ENCODE measurements around the gene TTPAL. TPM values are rescaled to one million over a fixed set of nuclear protein-coding genes. Genes with fewer than 3 reads are reported as not detected.

TTPAL gene
- total and polyA plus RNA-seq, 10 of the 15 experiments (the other 5 are each of a cell fraction or from before 2014, with no cell fraction given), result 4.0 to 24.0 (median 9.3) TPM

- TF ChIP-seq MAX (IDR thresholded peaks at IDR 0.05; ENCODE audit: low read depth, low read length) (no peak), CEBPB (IDR thresholded peaks at IDR 0.05; ENCODE audit: borderline replicate concordance in 1 of 2, low read depth in 2 of 2, low read length in 2 of 2) (peak in 1 of 2 experiments; percentile 54; a peak in 1 of 4 replicates), TCF12 (IDR thresholded peaks at IDR 0.05; ENCODE audit: low read depth, low read length) (peak; percentile 84), BCL11A (IDR thresholded peaks at IDR 0.05; ENCODE audit: low read depth, low read length) (peak; percentile 46; the same call in 1 of the 2 replicates), POLR2A (IDR thresholded peaks at IDR 0.05; ENCODE audit: low read depth, low read length) (no peak), EED (IDR thresholded peaks at IDR 0.05; ENCODE audit: low read depth) (peak; percentile 98), TCF3 (IDR thresholded peaks at IDR 0.05; ENCODE audit: borderline replicate concordance, insufficient read depth, low read depth, low read length) (peak; percentile 81), EP300 (IDR thresholded peaks at IDR 0.05; ENCODE audit: borderline replicate concordance in 1 of 2, control insufficient read depth in 1 of 2, low read depth in 2 of 2, low read length in 2 of 2) (peak in 1 of 2 experiments; percentile 42; a peak in 1 of 4 replicates), IKZF2 (IDR thresholded peaks at IDR 0.05) (peak; percentile 77 to 79), TCF7 (IDR thresholded peaks at IDR 0.05; ENCODE audit: borderline replicate concordance) (peak; percentile 84; the same call in 1 of the 2 replicates)
- TF ChIP-seq, protein P1, sequence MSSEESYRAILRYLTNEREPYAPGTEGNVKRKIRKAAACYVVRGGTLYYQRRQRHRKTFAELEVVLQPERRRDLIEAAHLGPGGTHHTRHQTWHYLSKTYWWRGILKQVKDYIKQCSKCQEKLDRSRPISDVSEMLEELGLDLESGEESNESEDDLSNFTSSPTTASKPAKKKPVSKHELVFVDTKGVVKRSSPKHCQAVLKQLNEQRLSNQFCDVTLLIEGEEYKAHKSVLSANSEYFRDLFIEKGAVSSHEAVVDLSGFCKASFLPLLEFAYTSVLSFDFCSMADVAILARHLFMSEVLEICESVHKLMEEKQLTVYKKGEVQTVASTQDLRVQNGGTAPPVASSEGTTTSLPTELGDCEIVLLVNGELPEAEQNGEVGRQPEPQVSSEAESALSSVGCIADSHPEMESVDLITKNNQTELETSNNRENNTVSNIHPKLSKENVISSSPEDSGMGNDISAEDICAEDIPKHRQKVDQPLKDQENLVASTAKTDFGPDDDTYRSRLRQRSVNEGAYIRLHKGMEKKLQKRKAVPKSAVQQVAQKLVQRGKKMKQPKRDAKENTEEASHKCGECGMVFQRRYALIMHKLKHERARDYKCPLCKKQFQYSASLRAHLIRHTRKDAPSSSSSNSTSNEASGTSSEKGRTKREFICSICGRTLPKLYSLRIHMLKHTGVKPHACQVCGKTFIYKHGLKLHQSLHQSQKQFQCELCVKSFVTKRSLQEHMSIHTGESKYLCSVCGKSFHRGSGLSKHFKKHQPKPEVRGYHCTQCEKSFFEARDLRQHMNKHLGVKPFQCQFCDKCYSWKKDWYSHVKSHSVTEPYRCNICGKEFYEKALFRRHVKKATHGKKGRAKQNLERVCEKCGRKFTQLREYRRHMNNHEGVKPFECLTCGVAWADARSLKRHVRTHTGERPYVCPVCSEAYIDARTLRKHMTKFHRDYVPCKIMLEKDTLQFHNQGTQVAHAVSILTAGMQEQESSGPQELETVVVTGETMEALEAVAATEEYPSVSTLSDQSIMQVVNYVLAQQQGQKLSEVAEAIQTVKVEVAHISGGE (CRISPR knock-in tag; IDR thresholded peaks at IDR 0.05), result no peak
- TF ChIP-seq, protein P2, sequence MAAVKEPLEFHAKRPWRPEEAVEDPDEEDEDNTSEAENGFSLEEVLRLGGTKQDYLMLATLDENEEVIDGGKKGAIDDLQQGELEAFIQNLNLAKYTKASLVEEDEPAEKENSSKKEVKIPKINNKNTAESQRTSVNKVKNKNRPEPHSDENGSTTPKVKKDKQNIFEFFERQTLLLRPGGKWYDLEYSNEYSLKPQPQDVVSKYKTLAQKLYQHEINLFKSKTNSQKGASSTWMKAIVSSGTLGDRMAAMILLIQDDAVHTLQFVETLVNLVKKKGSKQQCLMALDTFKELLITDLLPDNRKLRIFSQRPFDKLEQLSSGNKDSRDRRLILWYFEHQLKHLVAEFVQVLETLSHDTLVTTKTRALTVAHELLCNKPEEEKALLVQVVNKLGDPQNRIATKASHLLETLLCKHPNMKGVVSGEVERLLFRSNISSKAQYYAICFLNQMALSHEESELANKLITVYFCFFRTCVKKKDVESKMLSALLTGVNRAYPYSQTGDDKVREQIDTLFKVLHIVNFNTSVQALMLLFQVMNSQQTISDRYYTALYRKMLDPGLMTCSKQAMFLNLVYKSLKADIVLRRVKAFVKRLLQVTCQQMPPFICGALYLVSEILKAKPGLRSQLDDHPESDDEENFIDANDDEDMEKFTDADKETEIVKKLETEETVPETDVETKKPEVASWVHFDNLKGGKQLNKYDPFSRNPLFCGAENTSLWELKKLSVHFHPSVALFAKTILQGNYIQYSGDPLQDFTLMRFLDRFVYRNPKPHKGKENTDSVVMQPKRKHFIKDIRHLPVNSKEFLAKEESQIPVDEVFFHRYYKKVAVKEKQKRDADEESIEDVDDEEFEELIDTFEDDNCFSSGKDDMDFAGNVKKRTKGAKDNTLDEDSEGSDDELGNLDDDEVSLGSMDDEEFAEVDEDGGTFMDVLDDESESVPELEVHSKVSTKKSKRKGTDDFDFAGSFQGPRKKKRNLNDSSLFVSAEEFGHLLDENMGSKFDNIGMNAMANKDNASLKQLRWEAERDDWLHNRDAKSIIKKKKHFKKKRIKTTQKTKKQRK (IDR thresholded peaks at IDR 0.05; ENCODE audit: low read depth, low read length), result no peak
- TF ChIP-seq, protein P3, sequence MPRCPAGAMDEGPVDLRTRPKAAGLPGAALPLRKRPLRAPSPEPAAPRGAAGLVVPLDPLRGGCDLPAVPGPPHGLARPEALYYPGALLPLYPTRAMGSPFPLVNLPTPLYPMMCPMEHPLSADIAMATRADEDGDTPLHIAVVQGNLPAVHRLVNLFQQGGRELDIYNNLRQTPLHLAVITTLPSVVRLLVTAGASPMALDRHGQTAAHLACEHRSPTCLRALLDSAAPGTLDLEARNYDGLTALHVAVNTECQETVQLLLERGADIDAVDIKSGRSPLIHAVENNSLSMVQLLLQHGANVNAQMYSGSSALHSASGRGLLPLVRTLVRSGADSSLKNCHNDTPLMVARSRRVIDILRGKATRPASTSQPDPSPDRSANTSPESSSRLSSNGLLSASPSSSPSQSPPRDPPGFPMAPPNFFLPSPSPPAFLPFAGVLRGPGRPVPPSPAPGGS (IDR thresholded peaks at IDR 0.05; ENCODE audit: borderline replicate concordance, insufficient read depth, low read depth, low read length, poor library complexity, severe bottlenecking), result peak; percentile 48
Measured at GRCh38 chr20:44489931-44490330, 14.3 kb downstream of the TTPAL start (continued).

Measured in GM12878 (cell line).